H1 (cell line): ENCODE measurements around the gene BTG2. TPM values are rescaled to one million over a fixed set of nuclear protein-coding genes. Genes with fewer than 3 reads are reported as not detected.

Source experiments
- CTCF ChIA-PET: fragments of 300-600 bp; sonication (Branson Sonifier 250); formaldehyde crosslinking; loops from one replicate; lab custom pipeline; 2021; ENCODE audit not compliant: partially characterized antibody; lab: Charles Lee
- POLR2A ChIA-PET: fragments of 300-600 bp; sonication (Branson Sonifier 250); formaldehyde crosslinking; loops from one replicate; lab custom pipeline; 2021; ENCODE audit warnings: inconsistent platforms; ENCODE audit not compliant: partially characterized antibody; lab: Charles Lee
- DNase-seq, 2 experiments: peaks; one replicate each; pipeline versions ENCODE4 v3.0.0 to v3.0.0-alpha.2; 2010 to 2022; ENCODE audit warnings: low spot score in 2 of 2, low read depth in 1 of 2, mixed read lengths in 1 of 2
- FAIRE-seq: peaks from 2 replicates; lab custom pipeline; 2011; peaks lifted over from hg19 to GRCh38; lab: Jason Lieb, UNC
- H2AFZ ChIP-seq: 2 replicates; pipeline ENCODE4 v1.8.1; 2012; ENCODE audit warnings: low read length, inconsistent platforms
- H2AK5ac ChIP-seq: 2 replicates; pipeline ENCODE4 v1.6.1; 2013; ENCODE audit warnings: low read depth, low read length
- H2BK120ac ChIP-seq: replicated peaks from 2 replicates; pipeline ENCODE3; 2013; ENCODE audit warnings: low read depth, low read length, inconsistent platforms
- H2BK12ac ChIP-seq: 2 replicates; pipeline ENCODE4 v1.6.1; 2013; ENCODE audit warnings: low read depth, low read length
- H2BK15ac ChIP-seq: 2 replicates; pipeline ENCODE4 v1.6.1; 2013; ENCODE audit warnings: low read length
- H2BK20ac ChIP-seq: 2 replicates; pipeline ENCODE4 v1.6.1; 2013; ENCODE audit warnings: low read length
- H2BK5ac ChIP-seq: 2 replicates; pipeline ENCODE4 v1.6.1; 2013; ENCODE audit warnings: low read depth, low read length
- H3K14ac ChIP-seq: 2 replicates; pipeline ENCODE4 v1.6.1; 2013; ENCODE audit warnings: inconsistent platforms; ENCODE audit not compliant: insufficient read length
- H3K18ac ChIP-seq: 2 replicates; pipeline ENCODE4 v1.6.1; 2013; ENCODE audit warnings: low read length; ENCODE audit errors: extremely low read depth
- H3K23ac ChIP-seq: 2 replicates; pipeline ENCODE4 v1.6.1; 2013; ENCODE audit warnings: inconsistent platforms; ENCODE audit not compliant: insufficient read length
- H3K23me2 ChIP-seq: 2 replicates; pipeline ENCODE4 v1.6.1; 2013; ENCODE audit warnings: low read depth, low read length
- H3K27ac ChIP-seq: 2 replicates; pipeline ENCODE4 v1.6.1; 2011; ENCODE audit warnings: low read depth, low read length, inconsistent platforms
- H3K27me3 ChIP-seq, 4 experiments: replicated peaks in 1 of 4; 1 replicate in 1 of 4; 2 replicates in 3 of 4; pipeline versions ENCODE4 v1.6.1 to v1.8.1; 2011 to 2013; ENCODE audit warnings: low read length in 3 of 4, mild to moderate bottlenecking in 3 of 4, inconsistent platforms in 2 of 4, mixed read lengths in 2 of 4, moderate library complexity in 1 of 4; ENCODE audit not compliant: control insufficient read depth in 3 of 4, insufficient read depth in 3 of 4; ENCODE audit errors: extremely low read depth in 1 of 4
- H3K36me3 ChIP-seq, 4 experiments: 2 replicates each; pipeline versions ENCODE4 v1.6.1 to v1.8.1; 2011 to 2013; ENCODE audit warnings: mild to moderate bottlenecking in 4 of 4, low read length in 3 of 4, moderate library complexity in 2 of 4, control low read depth in 1 of 4, inconsistent platforms in 1 of 4; ENCODE audit not compliant: insufficient read depth in 4 of 4, control insufficient read depth in 2 of 4
- H3K4ac ChIP-seq: replicated peaks from 2 replicates; pipeline ENCODE3; 2013; ENCODE audit warnings: low read length, low read depth, mixed read lengths, inconsistent platforms; ENCODE audit not compliant: insufficient read length
- H3K4me1 ChIP-seq, 4 experiments: replicated peaks in 1 of 4; 1 replicate in 1 of 4; 2 replicates in 3 of 4; pipeline versions ENCODE4 v1.6.1 to v1.8.1; 2011 to 2013; ENCODE audit warnings: low read length in 3 of 4, inconsistent platforms in 2 of 4, mixed read lengths in 1 of 4; ENCODE audit not compliant: insufficient read depth in 4 of 4, control insufficient read depth in 3 of 4
- H3K4me2 ChIP-seq, 2 experiments: 2 replicates each; pipeline versions ENCODE4 v1.6.1 to v1.8.1; 2011 to 2013; ENCODE audit warnings: low read depth in 2 of 2, low read length in 2 of 2, control low read depth in 1 of 2, inconsistent platforms in 1 of 2, mild to moderate bottlenecking in 1 of 2; ENCODE audit not compliant: insufficient read depth in 1 of 2
- H3K4me3 ChIP-seq, 4 experiments: fragments of 200-600, 300-600 bp in 1 of 4; sonication (generic), shearing (Covaris generic), sonication (Bioruptor Twin) in 1 of 4; 2 replicates each; pipeline versions ENCODE4 v1.5.1 to v1.8.1; 2011 to 2016; ENCODE audit warnings: low read length in 4 of 4, low read depth in 3 of 4, control low read depth in 2 of 4, inconsistent platforms in 2 of 4, mild to moderate bottlenecking in 2 of 4, mixed read lengths in 1 of 4, moderate library complexity in 1 of 4; ENCODE audit not compliant: insufficient read depth in 2 of 4; ENCODE audit errors: extremely low read depth in 1 of 4
- H3K56ac ChIP-seq: replicated peaks from 2 replicates; pipeline ENCODE3; 2013; ENCODE audit warnings: low read depth, mild to moderate bottlenecking, mixed read lengths, low read length, inconsistent platforms; ENCODE audit not compliant: insufficient read length
- H3K79me1 ChIP-seq: 2 replicates; pipeline ENCODE4 v1.6.1; 2013; ENCODE audit warnings: low read depth, low read length, control low read depth
- H3K79me2 ChIP-seq, 2 experiments: 2 replicates each; pipeline versions ENCODE4 v1.6.1 to v1.8.1; 2012 to 2013; ENCODE audit warnings: low read length in 2 of 2, mild to moderate bottlenecking in 2 of 2, inconsistent platforms in 1 of 2; ENCODE audit not compliant: insufficient read depth in 2 of 2, control insufficient read depth in 1 of 2
- H3K9ac ChIP-seq, 4 experiments: replicated peaks in 1 of 4; 1 replicate in 1 of 4; 2 replicates in 3 of 4; pipeline versions ENCODE4 v1.6.1 to v1.8.1; 2011 to 2013; ENCODE audit warnings: low read depth in 3 of 4, low read length in 3 of 4, control low read depth in 2 of 4, mild to moderate bottlenecking in 2 of 4, moderate library complexity in 2 of 4, inconsistent platforms in 1 of 4; ENCODE audit errors: extremely low read depth in 1 of 4
- H3K9me3 ChIP-seq, 2 experiments: 2 replicates each; pipeline versions ENCODE4 v1.6.1 to v1.8.1; 2012 to 2013; ENCODE audit warnings: mild to moderate bottlenecking in 2 of 2, moderate library complexity in 2 of 2, control low read depth in 1 of 2, inconsistent platforms in 1 of 2, low read depth in 1 of 2, low read length in 1 of 2, mixed read lengths in 1 of 2; ENCODE audit not compliant: insufficient read depth in 2 of 2
- H4K20me1 ChIP-seq, 2 experiments: replicated peaks in 1 of 2; 2 replicates each; pipeline versions ENCODE3 to v1.8.1; 2011 to 2013; ENCODE audit warnings: inconsistent platforms in 2 of 2, low read length in 2 of 2, mild to moderate bottlenecking in 1 of 2; ENCODE audit not compliant: insufficient read depth in 2 of 2, control insufficient read depth in 1 of 2
- H4K5ac ChIP-seq: 2 replicates; pipeline ENCODE4 v1.6.1; 2013; ENCODE audit warnings: low read length, low read depth, mixed read lengths, inconsistent platforms; ENCODE audit not compliant: insufficient read length
- H4K8ac ChIP-seq: 2 replicates; pipeline ENCODE4 v1.8.0; 2013; ENCODE audit warnings: mild to moderate bottlenecking, moderate library complexity, low read length, inconsistent platforms; ENCODE audit not compliant: insufficient read depth; ENCODE audit errors: extremely low read depth
- H4K91ac ChIP-seq: replicated peaks from 2 replicates; pipeline ENCODE3; 2013; ENCODE audit warnings: low read length, mixed read lengths, inconsistent platforms; ENCODE audit not compliant: insufficient read length
- SAP30 ChIP-seq: fragments of 300-600 bp; sonication (generic); IDR thresholded peaks from 2 replicates; pipeline ENCODE4 v1.7.1; 2012; ENCODE audit warnings: low read length, moderate library complexity, mild to moderate bottlenecking, inconsistent platforms; ENCODE audit not compliant: insufficient read depth, insufficient replicate concordance
- ZNF274 ChIP-seq: IDR thresholded peaks from 2 replicates; pipeline ENCODE4 v1.7.0; 2012; ENCODE audit warnings: low read length, borderline replicate concordance; ENCODE audit errors: extremely low read depth
- WGBS, 2 experiments: shearing (Covaris generic) in 1 of 2; methylation state at CpG; one replicate each; pipeline versions ENCODE4 v1.1.6 to v1.1.7; 2013 to 2015; ENCODE audit warnings: low lambda C conversion rate in 2 of 2, mixed read lengths in 2 of 2, inconsistent platforms in 1 of 2, low coverage in 1 of 2, missing lambda C conversion rate in 1 of 2; ENCODE audit not compliant: insufficient replicate concordance in 2 of 2, insufficient coverage in 1 of 2, insufficient read length in 1 of 2; ENCODE audit errors: extremely low coverage in 1 of 2, missing lambda C conversion rate in 1 of 2; 5-methylcytosine and 5-hydroxymethylcytosine counted together
- polyA plus RNA-seq, 7 experiments: library from polyadenylated mRNA; depleted of rRNA in 3 of 7; stranded (reverse) in 5 of 7; unstranded in 2 of 7; fragments of >200 nt in 5 of 7; fragments of 200-250 nt in 2 of 7; gene quantifications; 1 replicate in 5 of 7; 2 replicates in 1 of 7; 4 replicates in 1 of 7; pipeline versions ENCODE4 v1.2.1 to v1.2.3, GENCODE V29; 2011 to 2013; ENCODE audit warnings: missing spikeins in 2 of 7, mixed read lengths in 2 of 7
- total RNA-seq: library from RNA; stranded (reverse); fragmentation: NEBNext Ultra II Directional; extraction: Animal tissue kit (Norgen Biotek cat#: 25700); gene quantifications from 2 replicates; pipeline ENCODE4 v1.2.1, GENCODE V29; 2021
- TF ChIP-seq, protein P1 (sequence below): IDR thresholded peaks from 2 replicates; pipeline ENCODE4 v1.6.1; 2011; ENCODE audit warnings: low read depth, mild to moderate bottlenecking, low read length; ENCODE audit not compliant: insufficient read depth

The BTG2 gene
- total and polyA plus RNA-seq, 2 of the 8 experiments (the other 6 are each of a cell fraction or from before 2014, with no cell fraction given): 4.8 to 11.0 TPM

DNA sequence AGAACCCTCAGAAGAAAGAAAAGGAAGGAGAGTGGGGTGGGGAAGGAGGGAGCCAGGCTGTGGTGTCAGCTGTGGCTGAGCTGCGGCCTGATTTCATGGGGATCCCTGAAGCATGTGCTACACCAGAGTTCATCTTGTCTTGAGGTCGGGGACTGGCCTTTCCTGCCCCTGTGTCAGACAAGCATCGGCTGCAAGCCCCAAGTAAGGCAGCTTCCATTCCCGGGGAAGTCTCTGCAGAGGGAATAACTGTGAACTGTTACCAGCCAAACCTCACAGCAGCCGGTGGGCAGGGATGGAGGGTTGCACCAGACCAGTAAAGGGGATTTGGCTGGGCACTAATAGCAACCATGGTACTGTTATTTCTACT, 35.7 kb upstream of the BTG2 start:
- Histone ChIP-seq H3K27me3 (peaks cover 0 to 25% (median 10%) of the 10 kb centered on the region in 4 experiments; a peak in 5 of 7 replicates), H3K4me3 (no peak overlapping the region), H3K56ac (no peak overlapping the region), H4K91ac (no peak overlapping the region), H3K4me2 (no peak overlapping the region), H3K27ac (no peak overlapping the region), H3K23me2 (peaks cover 2% of the 10 kb centered on the region; the same call in 1 of the 2 replicates), H2AK5ac (no peak overlapping the region), H2BK12ac (no peak overlapping the region), H2BK20ac (no peak overlapping the region), H3K23ac (no peak overlapping the region), H2AFZ (no peak overlapping the region), H4K8ac (no peak overlapping the region), H3K79me2 (no peaks in the 10 kb centered on the region), H4K20me1 (no peaks in the 10 kb centered on the region), H3K14ac (no peak overlapping the region), H2BK120ac (no peak overlapping the region), H3K18ac (no peak overlapping the region), H3K4ac (no peak overlapping the region), H3K9ac (no peak overlapping the region), H2BK15ac (peak overlapping the region; percentile 54; the same call in 1 of the 2 replicates), H4K5ac (no peak overlapping the region), H3K36me3 (no peaks in the 10 kb centered on the region), H3K9me3 (no peaks in the 10 kb centered on the region), H3K79me1 (no peaks in the 10 kb centered on the region), H2BK5ac (no peak overlapping the region), H3K4me1 (peaks cover 0 to 13% (median 8%) of the 10 kb centered on the region in 4 experiments; a peak in 5 of 7 replicates)
- DNase-seq (no peak), FAIRE-seq (no peak)
- CTCF ChIA-PET: interaction anchor here (0.6 to 39.0 kb wide), 44 partner anchors 8 to 270 kb away, joined by 3 to 785 read pairs (median 6); partner anchors contain the start of genes ADORA1, BTG2, MYOG and OPTC
- POLR2A ChIA-PET: no interaction called here
- 77% methylated on average over 5 of the region's 5 CpGs; no CpG with 5 or more reads in 1 of the 2 experiments for WGBS, 2 experiments
- TF ChIP-seq SAP30 (no peak), ZNF274 (no peak)
- TF ChIP-seq, protein P1, sequence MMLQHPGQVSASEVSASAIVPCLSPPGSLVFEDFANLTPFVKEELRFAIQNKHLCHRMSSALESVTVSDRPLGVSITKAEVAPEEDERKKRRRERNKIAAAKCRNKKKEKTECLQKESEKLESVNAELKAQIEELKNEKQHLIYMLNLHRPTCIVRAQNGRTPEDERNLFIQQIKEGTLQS: no peak
